ENCODE results near the gene SPDYE16.
A peak's percentile ranks its signal among the peaks of the same experiment; 100 is the strongest.
"Not testable (repeated sequence)": the region's sequence is repeated elsewhere in the genome, so short reads cannot be mapped to it uniquely, and the experiment has no call there.

SPDYE16 gene

DNA sequence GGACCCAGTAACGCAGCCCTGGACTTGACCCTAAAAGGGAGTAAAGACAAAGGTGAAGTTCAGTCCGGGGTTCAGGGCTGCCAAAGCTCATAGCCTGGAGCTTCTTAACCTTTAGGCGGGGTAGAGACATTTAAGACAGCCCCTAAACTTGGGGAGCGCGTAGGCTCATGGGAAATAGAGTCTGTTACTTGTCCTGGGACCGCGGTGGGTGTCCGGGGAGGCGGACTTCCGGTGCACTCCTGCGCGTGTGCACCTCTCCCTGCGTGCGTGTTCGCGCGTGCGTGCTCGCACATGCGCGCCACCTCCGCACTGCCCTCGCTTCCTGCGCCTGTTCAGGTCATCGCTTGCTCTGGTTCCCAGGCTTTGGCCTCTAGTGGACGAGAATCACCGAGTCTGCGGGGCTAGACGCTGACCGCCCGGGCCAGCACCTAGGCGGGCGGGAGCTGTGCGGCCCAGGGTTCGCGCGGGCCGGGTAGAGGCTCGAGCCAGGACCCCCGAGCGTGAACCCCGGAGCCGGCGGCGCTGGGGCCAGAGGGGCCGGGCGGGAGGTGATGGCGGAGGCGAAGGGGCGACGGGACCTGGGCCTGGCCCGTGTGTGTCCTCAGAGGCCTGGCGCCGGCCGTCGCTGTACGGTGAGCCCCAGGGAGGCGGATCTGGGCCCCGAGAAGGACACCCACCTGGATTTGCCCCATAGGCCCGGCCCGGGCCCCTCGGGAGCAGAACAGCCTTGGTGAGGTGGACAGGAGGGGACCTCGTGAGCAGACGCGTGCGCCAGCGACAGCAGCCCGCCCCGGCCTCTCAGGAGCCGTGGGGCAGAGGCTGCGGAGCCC, 6.1 kb upstream of the SPDYE16 start:
- peak; percentile 71 to 78 for DNase-seq (ENCODE audit: low read depth in 2 of 2)

DNA sequence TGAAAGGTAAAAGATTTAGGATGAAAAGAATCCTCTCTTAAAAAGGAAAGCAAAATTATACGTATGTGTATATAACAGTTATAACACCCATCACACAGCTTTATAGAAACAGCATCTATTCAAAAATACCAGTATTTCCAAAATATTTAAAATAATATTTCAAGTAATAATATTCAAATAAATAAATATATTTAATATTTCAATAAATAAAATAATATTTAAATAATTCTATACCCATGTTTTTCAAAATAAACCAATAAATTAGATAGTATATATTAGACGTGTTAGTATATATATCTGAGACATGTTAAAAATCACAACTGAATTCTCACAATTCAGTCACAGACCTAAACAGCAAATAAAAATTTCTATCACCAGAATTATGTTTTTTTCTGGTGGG, 11.5 kb downstream of the SPDYE16 start:
- not testable (repeated sequence) for DNase-seq (ENCODE audit: low read depth in 2 of 2)

DNA sequence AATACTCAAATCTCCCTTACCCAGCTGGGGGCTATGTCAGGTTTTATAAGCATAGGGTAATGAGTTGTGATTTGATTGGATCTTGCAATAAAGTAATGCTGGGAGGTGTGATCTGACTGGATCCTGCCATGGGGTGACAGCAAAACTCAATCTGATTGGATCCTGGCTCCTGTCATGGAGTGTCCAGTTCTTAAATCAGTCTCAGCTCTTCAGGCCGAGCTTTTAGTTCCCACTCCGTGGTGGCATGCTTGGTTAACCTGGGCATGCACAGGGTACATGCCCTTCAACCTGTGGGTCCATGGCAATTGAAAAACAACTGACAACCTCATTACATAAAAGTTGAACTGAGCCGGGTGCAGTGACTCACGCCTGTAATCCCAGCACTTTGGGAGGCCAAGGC, 16.9 kb downstream of the SPDYE16 start:
- not testable (repeated sequence) for DNase-seq (ENCODE audit: low read depth in 2 of 2)

DNA sequence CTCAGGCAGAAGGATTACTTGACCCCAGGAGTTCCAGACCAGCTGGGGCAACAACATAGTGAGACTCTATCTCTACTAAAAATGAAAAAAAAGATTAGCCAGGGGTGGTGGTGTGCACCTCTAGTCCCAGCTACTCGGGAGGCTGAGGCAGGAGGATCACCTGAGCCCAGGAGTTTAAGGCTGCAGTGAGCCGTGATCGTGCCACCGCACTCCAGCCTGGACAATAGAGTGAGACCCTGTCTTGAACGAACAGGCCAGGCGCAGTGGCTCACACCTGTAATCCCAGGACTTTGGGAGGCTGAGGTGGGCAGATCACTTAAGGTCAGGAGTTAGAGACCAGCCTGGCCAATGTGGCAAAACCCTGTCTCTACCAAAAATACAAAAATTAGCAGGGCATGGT, 26.2 kb downstream of the SPDYE16 start:
- DNase-seq (ENCODE audit: low read depth in 2 of 2): not testable (repeated sequence)

DNA sequence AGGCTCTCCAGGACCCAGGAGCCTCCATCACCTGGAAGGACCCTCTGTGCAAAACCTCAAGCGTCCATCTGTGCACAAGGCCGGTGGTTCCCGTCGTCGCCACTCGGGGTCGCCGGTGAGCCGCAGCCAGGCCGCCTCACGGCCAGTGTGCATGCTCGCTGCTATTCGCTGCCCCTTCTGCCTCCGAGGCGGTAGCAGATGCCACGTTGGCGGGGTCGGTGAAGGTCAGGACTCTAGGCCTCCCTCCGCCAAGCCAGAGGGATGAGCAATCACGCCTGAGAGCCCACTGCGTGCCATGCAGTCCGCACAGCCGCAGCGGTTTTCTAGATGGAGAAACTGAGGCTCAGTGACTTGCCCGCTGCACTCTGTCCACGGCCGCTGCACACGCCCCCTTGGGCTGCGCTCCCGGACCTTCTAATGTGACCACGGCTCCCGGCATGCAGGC, 27.1 kb downstream of the SPDYE16 start:
- DNase-seq (ENCODE audit: low read depth in 2 of 2): no peak

DNA sequence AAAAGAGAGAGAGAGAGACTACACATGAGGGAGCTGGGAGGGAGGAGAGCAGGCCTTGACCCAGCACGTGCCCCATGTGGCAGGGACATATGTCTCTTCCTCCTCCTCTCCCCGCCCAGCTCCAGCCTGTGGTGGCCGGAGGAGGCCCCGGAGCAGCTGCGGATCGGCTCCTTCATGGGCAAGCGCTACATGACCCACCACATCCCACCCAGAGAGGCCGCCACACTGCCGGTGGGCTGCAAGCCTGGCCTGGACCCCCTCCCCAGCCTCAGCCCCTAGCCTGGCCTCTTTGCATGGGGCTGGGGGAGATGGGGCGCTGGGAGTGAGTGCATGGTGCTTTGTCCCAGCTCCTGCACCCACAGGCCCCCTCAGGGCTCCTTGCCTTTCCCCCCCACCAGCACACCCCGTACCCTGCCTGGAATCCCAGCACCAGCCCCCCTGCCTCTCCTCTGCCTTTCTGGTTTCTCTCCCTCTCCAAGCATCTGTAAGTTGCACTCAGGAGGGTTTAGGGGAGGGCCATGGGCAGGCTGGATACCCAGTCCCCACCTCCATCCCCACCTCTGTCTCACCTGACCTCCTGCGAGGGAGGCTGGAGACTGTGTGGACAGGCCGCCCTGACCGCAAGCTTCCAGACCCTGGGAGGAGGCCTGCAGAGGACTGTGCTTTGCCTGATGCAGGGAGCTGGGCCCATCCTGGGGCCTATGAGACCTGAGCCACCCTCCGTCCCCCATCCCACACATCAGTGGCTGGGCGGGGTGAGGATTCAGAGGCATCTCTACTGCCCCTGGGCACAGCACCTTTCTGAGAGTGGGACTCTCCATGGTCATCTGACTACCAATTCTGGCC, 27.9 kb downstream of the SPDYE16 start:
- DNase-seq (ENCODE audit: low read depth in 2 of 2): no peak

DNA sequence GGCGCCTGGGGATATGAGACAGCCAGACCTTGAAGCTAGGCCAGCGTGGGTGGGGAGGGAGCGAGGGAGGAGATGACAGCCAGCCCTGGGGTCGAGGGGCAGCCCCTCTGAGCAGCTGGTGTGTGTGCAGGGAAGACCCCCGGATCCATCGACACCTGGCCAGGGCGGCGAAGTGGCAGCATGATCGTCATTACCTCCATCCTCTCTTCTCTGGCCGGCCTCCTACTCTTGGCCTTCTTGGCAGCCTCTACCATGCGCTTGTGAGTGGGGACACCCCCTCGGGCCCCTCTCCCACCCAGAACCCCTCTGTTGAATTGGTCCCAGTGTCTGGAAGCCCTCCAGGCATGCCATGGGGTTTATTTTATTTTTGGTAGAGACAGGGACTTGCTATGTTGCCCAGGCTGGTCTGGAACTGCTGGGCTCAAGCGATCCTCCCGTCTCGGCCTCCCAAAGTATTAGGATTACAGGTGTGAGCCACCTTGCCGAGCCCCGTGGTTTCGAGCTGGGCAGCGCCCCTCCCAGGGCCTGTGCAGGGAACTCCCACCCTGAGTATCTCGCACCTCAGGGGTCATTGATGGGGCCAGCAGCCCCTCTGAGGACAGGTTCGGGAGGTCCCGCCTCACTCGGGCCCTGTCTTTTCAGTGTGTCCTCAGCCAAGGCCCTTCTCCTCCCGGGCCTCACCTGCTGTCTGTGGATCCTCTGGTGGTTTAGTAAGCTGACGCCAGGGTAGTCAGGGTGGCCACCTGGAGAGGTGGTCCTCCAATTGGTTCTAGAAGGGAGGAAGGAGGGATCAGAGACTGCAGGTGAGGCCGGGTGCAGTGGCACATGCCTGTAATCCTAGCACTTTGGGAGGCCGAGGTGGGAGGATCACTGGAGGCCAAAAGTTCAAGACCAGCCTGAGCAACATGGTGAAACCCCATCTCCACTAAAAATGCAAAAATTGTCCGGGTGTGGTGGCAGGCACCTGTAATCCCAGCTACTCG, 29.0 kb downstream of the SPDYE16 start:
- no peak for DNase-seq (ENCODE audit: low read depth in 2 of 2)

DNA sequence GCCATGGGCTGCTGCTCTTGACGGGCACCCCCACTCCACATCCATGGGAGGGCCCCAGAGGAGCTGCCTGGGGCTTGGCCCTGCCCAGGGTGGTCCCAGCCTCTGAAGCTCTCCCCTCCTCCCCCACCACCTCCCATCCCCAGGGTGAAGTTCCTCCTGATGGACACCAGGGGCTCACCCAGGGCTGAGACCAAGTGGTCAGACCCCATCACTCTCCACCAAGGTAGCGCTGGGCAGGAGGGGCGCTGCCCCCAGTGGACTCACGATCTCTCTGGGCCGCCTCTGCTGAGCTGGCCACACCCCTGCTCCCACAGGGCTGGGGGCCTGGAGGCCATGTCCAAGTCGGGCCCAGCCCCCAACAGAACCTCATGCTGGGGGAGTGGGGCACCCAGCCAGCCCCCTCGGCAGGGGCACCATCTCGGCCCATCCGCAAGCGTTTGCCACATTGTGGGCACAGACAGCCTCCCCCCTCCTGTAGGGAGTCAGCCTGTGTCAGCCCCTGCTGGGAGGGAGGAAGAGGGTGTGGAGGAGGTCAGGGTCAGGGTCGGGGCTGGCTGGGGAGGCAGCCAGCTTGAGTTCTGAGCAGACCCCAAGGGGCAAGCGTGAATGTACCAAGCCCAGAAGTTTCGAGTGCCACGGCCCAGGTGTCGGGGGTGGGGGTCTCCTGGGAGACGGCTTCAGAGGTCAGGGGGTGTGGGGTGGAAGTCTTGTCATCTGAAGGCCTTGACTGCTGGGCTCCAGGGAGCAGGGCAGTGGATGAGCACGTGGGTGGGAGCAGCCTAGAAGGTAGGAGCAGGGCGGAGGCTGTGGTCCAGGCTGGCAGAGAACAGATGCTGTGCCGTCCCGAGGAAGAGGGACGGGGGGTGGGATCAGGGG, 29.9 kb downstream of the SPDYE16 start:
- no peak for DNase-seq (ENCODE audit: low read depth in 2 of 2)

DNA sequence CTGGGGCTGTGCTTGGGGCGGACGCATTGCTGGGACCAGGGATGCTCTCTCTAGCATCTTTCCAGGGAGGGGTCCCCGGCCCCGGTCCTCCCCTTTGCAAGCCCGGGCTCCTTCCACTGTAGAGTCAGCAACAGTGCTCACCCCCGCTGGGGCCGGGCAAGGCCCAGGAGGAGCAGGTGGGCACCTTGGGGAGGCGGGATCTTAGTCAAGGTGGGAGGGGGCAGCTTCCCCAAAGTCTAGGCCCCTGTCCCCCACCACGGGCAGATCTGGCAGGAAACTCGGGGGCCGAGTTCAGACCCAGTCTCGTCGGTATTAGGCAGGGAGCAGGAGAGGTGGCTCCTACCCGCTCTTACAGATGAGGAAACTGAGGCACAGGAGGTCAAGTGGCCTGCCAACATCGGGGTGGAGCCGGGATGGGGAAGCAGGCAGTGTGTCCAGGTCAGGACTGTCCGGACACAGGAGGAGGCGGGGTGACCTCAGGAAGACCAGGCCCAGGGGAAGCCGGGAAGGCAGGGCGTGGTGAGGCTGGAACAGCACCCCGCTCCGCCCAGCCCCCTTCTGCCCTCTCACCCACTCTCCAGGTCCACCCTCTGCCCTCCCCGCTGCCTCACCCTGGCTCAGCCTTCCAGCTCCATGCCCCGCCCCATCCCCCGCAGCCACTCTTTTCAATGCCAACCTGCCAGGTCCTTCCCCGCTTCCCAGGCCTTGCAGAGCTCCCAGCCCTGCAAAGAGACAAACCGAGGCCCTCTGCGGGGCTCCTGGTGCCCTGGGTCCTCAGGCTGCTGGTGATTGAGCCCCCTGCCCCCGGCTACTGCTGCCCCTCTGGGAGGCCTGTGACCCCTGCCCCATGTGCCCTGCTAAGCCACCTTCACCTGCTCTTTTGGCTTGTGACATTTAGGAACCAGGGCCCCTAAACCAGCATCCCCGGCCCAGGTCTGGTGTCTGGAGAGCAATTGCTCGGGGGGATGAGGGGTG, 30.9 kb downstream of the SPDYE16 start:
- not testable (repeated sequence) for DNase-seq (ENCODE audit: low read depth in 2 of 2)

DNA sequence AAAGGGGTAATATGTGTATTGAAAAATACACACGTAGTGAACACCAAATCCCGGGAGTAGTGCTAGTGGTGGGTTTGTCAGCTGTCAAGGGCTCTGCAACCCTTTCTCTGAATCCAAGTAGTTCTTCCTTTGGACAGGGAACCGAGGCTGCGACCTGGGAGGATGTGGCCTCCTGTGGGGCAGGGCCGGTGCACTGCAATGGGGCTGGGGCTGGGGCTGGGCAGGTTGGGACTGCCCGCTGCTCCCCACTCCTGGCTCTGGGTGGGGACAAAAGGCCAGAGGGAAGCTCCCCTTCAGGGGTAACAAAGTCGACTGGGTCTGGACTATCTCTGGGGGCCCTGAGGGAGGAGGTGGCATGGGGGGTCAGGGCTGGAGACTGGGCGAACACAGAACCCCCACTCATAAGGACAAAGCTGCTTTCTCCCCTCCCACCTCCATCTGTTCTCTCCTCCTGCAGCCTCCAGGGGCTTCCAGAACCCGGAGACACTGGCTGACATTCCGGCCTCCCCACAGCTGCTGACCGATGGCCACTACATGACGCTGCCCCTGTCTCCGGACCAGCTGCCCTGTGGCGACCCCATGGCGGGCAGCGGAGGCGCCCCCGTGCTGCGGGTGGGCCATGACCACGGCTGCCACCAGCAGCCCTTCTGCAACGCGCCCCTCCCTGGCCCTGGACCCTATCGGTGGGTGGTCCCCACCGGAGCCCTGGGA, 31.7 kb downstream of the SPDYE16 start:
- not testable (repeated sequence) for DNase-seq (ENCODE audit: low read depth in 2 of 2)

DNA sequence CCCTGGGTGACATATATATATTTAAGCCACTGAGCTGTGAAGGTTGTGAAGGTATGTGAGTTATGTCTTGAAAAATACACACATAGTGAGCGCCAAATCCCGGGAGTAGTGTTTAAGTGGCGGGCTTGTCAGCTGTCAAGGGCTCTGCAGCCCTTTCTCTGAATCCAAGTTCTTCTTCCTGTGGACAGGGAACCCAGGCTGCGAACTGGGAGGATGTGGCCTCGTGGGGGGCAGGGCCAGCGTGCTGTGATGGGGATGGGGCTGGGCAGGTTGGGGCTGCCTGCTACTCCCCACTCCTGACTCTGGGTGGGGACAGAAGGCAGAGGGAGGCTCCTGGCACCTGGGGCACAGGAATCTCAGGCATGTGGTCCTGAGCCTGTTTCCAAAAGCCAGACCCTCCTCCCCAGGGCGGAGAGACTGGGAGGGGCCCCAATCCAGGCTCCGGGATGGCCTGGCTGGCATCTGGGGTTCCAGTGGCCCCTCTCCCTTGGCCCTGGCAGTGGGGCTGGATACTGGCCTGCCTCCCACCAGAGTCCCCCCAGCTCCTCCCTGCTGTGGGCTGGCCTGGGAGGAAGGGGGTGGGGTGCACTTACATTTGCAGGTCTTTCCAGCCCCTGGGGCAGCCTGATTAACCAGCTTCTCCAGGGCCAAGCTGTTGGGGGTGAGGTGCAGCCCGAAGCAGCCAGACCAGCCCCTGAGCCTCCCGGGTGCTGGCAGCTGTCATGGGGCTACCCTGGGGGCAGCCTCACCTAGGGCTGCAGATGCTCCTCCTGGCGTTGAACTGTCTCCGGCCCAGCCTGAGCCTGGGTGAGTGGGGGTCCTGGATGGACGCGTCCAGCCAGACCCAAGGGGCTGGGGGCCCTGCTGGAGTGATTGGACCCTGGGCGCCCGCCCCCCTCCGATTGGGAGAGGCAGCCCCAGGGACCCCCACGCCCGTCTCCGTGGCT, 32.9 kb downstream of the SPDYE16 start, which contains the start of gene UPK3B:
Gene UPK3B, plus strand, starts transcription at position 622 of the 947 bp plus-strand sequence. Its CDS starts 101 bp downstream, at position 723.
- no peak for DNase-seq (ENCODE audit: low read depth in 2 of 2)

DNA sequence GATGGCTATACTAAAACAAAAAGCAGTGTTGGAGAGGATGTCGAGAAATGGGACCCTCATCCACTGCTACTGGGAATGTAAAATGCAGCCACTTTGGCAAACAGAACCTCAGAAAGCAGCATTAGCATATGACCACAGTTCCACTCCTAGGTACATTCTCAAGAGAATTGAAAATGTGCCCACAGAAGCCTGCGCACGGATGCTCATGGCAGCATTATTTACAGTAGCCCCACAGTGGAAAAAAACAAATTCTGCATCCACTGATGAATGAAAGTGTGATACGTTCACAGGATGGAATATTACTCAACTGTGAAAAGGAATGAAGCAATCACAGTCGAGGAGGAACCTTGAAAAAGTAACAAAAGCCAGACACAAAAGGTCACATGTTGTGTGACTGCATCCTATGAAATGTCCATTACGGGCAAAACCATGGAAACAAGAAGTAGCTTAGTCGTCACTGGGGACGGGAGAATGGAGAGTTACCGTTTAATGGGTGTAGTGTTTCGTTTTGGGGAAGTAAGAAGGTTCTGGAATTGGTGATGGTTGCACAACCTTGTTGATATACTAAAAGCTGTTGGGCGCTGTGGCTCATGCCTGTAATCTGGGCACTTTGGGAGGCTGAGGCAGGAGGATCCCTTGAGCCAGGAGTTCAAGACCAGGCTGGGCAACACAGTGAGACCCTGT, 35.2 kb downstream of the SPDYE16 start:
- DNase-seq (ENCODE audit: low read depth in 2 of 2): no peak

DNA sequence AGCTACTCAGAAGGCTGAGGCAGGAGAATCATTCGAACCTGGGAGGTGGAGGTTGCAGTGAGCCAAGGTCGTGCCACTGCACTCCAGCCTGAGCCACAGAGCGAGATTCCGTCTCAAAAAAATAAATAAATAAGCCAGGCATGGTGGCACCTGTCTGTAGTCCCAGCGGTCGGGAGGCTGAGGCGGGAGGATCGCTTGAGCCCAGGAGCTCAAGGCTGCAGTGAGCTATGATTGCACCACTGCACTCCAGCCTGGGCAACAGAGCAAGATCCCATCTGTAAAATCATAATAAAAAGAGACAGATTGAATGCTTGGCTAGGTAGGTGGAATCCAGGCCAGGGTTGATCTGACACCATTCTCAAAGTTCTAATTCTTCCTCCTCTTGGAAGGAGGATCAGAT, 36.5 kb downstream of the SPDYE16 start:
- DNase-seq (ENCODE audit: low read depth in 2 of 2): not testable (repeated sequence)

DNA sequence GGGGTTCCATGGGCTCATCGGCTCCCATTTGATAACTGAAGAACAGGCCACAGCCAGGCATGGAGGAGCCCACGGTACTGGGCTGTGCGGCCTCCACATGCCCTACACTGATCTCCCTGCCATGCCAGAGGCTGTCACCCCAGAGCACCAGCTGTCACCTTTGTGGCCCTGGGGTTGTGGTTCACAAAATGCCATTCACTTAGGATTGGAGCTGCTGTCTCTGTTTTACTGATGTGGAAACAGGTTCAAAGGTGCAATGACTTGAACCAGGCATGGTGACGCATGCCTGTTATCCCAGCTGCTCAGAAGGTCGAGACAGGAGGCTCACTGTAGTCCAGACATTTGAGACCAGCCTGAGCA, 37.0 kb downstream of the SPDYE16 start:
- DNase-seq (ENCODE audit: low read depth in 2 of 2): no peak

DNA sequence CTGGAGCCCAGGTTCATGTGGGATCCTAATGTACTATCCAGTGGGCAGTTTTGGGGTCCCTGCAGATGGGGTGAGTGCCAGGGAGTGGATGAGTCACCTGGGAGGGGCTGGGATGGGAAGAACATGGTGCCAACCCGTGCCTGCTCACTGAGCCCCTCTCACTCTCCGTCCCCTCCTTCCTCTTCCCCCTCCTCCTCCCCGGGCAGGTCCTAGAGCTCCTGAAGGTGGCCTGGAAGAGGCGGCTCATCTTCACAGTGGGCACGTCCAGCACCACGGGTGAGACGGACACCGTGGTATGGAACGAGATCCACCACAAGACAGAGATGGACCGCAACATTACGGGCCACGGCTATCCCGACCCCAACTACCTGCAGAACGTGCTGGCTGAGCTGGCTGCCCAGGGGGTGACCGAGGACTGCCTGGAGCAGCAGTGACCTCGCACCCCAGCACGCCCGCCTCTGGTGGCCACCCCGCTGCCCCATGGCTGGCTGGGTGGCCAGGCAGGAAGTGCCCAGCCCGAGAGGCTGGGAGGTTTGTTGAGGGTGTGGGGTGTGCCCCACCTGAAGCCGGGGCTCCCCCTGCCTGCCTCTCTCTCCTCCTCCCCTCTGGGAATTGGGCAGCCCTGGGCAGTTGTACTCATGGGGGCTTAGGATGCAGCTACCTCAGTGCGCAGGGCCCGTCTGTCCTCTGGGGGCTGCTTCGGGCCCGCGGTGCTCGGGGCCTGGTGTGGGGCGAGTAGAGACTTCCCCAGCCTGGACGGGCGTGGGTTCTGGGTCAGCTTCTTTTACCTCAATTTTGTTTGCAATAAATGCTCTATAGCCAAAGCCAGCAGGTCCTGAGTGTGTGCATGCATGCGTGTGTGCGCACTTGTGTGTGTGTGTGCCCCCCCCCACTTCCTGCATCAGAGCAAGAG, 37.7 kb downstream of the SPDYE16 start:
- DNase-seq (ENCODE audit: low read depth in 2 of 2): no peak
